NCI-H460 (cell line): ENCODE results near the gene ADAM29. TPM values are rescaled to one million over a fixed set of nuclear protein-coding genes. Genes with fewer than 3 reads are reported as not detected.
"Not testable (repeated sequence)": the region's sequence is repeated elsewhere in the genome, so short reads cannot be mapped to it uniquely, and the experiment has no call there.

Experiments
- DNase-seq: peaks from one replicate; pipeline ENCODE4 v3.0.0-alpha.2; 2016; ENCODE audit warnings: low read depth; ENCODE audit errors: extremely low read depth
- small RNA-seq, 2 experiments: library from RNA; depleted of rRNA; stranded (forward); fragments of <200 nt; gene quantifications; one replicate each; pipeline ENCODE3, GENCODE V24; 2014
- total RNA-seq: library from RNA; depleted of rRNA; stranded (reverse); fragments of >200 nt; shearing (Covaris generic); gene quantifications from 2 replicates; pipeline ENCODE4 v1.2.3, GENCODE V29; 2014; rRNA removed

ADAM29 gene
- total RNA-seq, 1 experiment from 2014 or later: not detected

DNA sequence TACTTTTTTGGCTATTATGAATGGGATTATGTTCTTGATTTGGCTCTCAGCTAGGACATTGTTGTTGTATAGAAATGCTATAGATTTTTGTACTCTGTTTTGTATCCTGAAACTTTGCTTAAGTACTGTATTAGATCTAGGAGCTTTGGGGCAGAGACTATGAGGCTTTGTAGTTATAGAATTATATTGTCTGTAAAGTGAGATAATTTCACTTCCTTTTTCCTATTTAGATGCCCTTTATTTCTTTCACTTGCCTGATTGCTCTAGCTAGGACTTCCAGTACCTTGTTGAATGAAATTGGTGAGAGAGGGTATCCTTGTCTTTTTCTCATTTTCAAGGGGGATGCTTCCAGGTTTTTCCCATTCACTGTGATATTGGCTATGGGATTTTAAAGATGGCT lies 28.1 kb downstream of the ADAM29 start:
- no peak for DNase-seq

DNA sequence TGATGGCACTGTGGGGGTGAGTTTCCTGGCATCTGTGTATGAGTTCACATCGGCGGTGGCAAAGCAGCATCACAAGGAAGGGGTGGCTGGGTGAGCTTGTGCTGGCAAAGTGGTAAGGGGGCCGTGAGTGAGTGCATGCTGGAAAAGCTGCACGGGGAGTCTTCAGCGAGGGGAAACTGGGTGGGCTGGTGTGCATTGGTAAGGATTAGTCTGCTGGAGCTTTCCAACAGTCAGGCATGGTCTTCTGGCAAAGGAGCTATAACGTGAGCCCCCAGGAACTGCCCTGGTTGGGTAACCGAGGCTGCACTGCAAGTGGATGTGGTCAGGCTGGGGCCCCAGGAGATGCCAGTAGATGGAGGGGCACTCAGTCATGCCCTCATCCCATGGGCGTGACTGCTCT lies 30.7 kb downstream of the ADAM29 start:
- no peak for DNase-seq

DNA sequence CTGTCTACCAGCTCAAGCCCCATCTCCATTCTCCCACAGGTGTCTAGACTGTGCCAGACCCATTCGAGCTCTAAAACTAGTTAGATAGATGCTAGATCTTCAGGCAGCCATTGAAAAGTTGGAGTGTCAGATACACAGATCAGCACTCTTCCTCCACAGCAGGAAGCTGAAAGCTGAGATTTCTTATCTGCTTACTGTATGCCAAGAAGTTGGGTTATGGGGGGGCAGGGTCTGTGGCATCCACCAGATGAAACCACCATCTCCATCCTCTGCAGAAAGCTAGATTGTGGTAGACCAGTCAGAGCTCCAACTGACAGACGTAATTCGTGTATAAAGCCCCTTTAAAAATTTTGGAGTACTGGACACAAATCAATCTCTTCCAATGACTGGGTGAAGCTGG lies 54.8 kb downstream of the ADAM29 start:
- DNase-seq: no peak

DNA sequence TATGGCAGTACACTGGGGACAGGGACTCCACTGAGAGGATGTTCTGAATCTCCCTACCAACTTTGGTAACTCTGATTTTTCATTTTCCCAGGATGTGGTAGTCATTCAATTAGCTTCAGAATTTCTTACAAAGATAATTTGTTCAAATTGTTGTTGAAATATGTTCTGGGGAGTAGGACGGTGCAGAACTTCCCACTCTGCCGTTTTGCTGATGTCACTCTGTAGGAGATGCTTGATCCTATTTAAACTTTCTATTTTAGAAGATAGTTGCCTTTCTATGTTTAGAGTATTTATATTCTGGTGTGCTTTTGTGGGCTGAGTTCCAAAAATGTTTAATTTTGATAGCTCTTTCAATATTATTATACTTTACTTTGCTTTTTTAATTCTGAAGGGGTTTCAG lies 55.2 kb downstream of the ADAM29 start:
- no peak for DNase-seq

DNA sequence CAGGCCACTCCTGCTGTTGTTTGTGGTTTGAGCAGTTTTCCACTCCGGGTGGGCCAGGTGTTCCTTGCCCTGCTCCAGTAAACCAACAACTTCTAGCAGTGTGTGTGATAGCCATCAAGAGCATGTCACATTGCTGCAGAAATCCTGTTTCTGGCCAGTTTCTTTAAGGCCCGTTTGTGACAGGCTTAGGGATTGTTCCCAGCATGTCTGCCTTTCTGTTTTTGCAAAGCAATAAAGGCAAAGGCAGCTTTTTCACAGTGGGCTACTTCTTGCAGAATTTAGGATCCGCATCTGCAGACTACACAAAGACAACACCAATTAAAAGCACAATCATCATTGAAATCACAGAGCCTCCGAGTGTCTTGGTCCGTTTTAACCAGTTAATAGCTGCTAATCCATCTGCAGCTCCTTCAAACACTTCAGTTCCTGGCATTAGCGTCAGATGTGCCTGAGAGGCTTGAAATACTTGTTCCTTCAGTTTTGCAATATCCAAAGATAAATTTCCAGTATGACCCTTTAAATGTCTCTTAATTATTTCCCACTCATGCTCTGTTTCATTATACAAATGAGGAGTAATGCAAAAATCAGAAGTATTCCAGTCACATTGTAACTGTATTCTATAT lies 65.1 kb downstream of the ADAM29 start:
- no peak for DNase-seq

DNA sequence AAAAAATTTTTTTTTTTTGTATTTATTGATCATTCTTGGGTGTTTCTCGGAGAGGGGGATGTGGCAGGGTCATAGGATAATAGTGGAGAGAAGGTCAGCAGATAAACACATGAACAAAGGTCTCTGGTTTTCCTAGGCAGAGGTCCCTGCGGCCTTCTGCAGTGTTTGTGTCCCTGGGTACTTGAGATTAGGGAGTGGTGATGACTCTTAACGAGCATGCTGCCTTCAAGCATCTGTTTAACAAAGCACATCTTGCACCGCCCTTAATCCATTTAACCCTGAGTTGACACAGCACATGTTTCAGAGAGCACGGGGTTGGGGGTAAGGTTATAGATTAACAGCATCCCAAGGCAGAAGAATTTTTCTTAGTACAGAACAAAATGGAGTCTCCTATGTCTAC lies 65.7 kb downstream of the ADAM29 start:
- DNase-seq: not testable (repeated sequence)

DNA sequence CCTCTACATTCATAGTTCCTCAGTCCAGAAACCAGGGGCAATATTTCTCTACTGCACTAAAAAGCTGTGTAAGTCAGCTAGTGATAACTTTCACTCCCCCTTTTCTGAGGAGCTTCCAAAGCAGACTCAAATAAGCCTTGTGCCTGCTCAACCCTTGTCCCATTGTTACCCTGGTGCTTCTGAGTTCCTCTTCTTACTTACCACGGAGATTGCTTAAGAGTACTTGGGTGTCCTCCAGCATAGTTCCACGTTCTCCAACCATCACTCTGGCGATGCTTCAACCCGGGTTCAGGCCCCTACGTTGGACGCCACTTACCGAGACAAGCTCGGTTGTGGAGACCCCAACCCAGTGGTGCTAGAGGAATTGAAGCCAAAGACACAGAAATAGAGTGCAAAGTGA lies 71.6 kb downstream of the ADAM29 start:
- DNase-seq: no peak

DNA sequence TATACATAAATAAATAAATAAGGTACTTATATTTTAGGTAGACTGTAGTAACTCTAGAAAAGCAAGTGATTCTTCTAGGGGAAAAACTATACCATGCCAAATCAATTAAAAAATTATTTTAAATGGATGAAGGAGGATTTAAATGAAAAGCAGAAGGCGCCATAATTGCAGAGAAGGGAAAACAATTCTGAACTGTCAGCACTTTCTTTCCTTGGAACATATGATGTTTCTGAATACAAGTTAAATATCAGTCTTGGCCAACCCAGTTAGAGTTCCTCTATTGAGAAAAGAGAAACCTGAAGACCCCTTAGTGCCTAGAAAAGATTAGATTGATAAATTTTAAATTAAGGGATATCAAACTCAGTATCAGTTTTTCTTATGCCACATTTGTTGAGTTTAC lies 75.8 kb downstream of the ADAM29 start:
- no peak for DNase-seq

DNA sequence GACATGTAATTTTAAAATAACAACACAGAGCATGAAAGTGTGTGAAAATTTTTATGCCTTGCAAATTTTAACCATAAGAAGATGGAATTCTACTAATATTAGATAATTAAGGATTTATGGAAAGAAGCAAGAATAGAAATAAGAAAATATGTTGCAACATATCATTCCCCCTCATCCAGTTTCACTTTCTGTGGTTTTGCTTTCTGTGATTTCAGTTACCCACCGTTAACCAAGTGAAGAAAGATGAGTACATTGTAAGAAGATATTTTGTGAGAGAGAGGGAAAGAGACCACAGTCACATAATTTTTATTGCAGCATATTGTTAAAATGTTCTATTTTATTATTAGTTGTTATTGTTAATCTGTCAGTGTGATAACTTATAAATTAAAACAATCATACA lies 77.9 kb downstream of the ADAM29 start:
- DNase-seq: no peak

DNA sequence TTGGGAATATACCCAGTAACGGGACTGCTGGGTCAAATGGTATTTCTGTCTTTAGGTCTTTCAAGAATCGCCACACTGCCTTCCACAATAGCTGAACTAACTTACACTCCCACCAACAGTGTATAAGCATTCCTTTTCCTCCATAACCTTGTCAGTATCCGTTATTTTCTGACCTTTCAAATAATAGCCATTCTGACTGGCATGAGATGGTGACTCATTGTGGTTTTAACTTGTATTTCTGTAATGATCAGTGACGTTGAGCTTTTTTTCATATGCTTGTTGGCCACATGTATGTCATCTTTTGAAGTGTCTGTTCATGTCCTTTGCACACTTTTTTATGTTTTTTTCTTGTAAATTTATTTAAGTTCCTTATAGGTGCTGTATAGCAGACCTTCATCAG lies 81.2 kb downstream of the ADAM29 start:
- DNase-seq: peak; percentile 6

DNA sequence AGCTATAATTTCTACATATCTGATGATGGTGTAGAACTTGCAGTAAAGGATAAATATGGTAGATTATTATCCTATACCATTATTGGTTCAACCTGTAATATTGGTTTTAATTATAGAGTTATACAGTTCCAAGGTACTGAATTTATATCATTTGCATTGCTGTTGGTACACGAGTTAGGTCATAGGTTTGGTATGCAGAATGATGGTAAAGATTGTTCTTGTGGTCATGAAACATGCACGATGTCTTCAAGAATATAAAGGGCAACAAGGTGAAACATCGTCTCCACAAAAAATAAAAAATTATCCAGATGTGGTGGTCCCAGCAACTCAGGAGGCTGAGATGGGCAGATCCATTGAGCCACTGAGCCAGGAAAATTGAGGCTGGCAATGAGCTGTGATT lies 99.6 kb downstream of the ADAM29 start:
- DNase-seq: no peak

DNA sequence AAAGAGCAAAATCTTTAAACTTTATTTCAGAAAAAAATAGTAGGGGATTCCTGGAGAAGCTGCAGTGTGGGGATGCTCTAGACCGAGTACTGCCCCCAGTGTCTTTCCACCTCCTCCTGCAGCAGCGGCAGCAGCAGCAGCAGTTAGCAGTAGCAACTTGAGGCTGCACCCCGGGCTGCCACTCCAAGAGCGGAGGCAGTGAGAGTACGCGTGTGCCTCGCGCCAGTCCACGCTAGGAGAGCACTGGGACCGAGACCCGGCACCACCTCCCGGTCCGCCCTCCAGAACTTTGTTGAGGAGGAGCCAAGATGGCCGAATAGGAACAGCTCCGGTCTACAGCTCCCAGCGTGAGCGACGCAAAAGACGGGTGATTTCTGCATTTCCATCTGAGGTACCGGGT lies 101.3 kb downstream of the ADAM29 start:
- not testable (repeated sequence) for DNase-seq

Small RNAs within 50 kb of the gene (small RNA-seq; reads per million reads assigned to genes)
- 0 reads per million in 2 experiments for gene AC105914.1

Other genes with a start within 250 kb of the ADAM29 start
- gene GLRA3, start 89.1 kb upstream of the ADAM29 start, total RNA-seq: 0.09 and 0.15 TPM in 2 replicates